Neuronal stem cell (in vitro differentiated cells): Measurements from ENCODE around the gene KMT5C.
A peak's percentile ranks its signal among the peaks of the same experiment; 100 is the strongest.

ENCODE experiments used
- DNase-seq: peaks from one replicate; pipeline ENCODE4 v3.0.0-alpha.2; 2013; ENCODE audit warnings: low spot score
- H2AFZ ChIP-seq: one replicate; pipeline ENCODE4 v1.6.1; 2013; ENCODE audit warnings: mild to moderate bottlenecking, low read length, inconsistent platforms
- H2AK5ac ChIP-seq: 2 replicates; pipeline ENCODE4 v1.6.1; 2013; ENCODE audit warnings: low read depth, mild to moderate bottlenecking, inconsistent platforms, low read length, moderate library complexity, mixed read lengths
- H2BK120ac ChIP-seq: 2 replicates; pipeline ENCODE4 v1.6.1; 2013; ENCODE audit warnings: low read depth, mild to moderate bottlenecking, inconsistent platforms, low read length, moderate library complexity, mixed read lengths
- H2BK12ac ChIP-seq: one replicate; pipeline ENCODE4 v1.6.1; 2013; ENCODE audit warnings: low read length, inconsistent platforms
- H2BK15ac ChIP-seq: 2 replicates; pipeline ENCODE4 v1.6.1; 2013; ENCODE audit warnings: mild to moderate bottlenecking, low read length, inconsistent platforms, mixed read lengths
- H2BK5ac ChIP-seq: one replicate; pipeline ENCODE4 v1.6.1; 2013; ENCODE audit warnings: inconsistent platforms, mild to moderate bottlenecking, low read length, moderate library complexity
- H3K14ac ChIP-seq: one replicate; pipeline ENCODE4 v1.6.1; 2013; ENCODE audit warnings: low read length, inconsistent platforms
- H3K18ac ChIP-seq: 2 replicates; pipeline ENCODE4 v1.6.1; 2013; ENCODE audit warnings: low read length, inconsistent platforms
- H3K23ac ChIP-seq: 2 replicates; pipeline ENCODE4 v1.6.1; 2013; ENCODE audit warnings: low read depth, mild to moderate bottlenecking, mixed read lengths, low read length, inconsistent platforms; ENCODE audit not compliant: poor library complexity
- H3K27ac ChIP-seq: replicated peaks from 3 replicates; pipeline ENCODE4 v1.5.1; 2013; ENCODE audit warnings: low read length, inconsistent platforms
- H3K27me3 ChIP-seq, 3 experiments: 2 replicates each; pipeline ENCODE4 v1.6.1; 2013; ENCODE audit warnings: low read length in 3 of 3, mild to moderate bottlenecking in 2 of 3, inconsistent platforms in 1 of 3, low read depth in 1 of 3, mixed read lengths in 1 of 3, moderate library complexity in 1 of 3; ENCODE audit not compliant: control insufficient read depth in 3 of 3, insufficient read depth in 3 of 3
- H3K36me3 ChIP-seq, 2 donors: replicated peaks in 1 of 2; 2 replicates each; pipeline ENCODE4 v1.6.1; 2013; ENCODE audit warnings: low read length in 2 of 2; ENCODE audit not compliant: control insufficient read depth in 2 of 2, insufficient read depth in 2 of 2
- H3K4ac ChIP-seq: 2 replicates; pipeline ENCODE4 v1.6.1; 2013; ENCODE audit warnings: inconsistent platforms, mild to moderate bottlenecking, low read length, moderate library complexity
- H3K4me1 ChIP-seq, 2 donors: 1 replicate in 1 of 2; 2 replicates in 1 of 2; pipeline ENCODE4 v1.6.1; 2013; ENCODE audit warnings: low read length in 2 of 2, low read depth in 1 of 2; ENCODE audit not compliant: control insufficient read depth in 2 of 2, insufficient read depth in 1 of 2
- H3K4me2 ChIP-seq: one replicate; pipeline ENCODE4 v1.6.1; 2013; ENCODE audit warnings: mild to moderate bottlenecking, low read length, inconsistent platforms; ENCODE audit not compliant: insufficient read depth, poor library complexity, severe bottlenecking
- H3K4me3 ChIP-seq, 2 donors: 2 replicates each; pipeline ENCODE4 v1.5.1; 2013; ENCODE audit warnings: low read length in 2 of 2, mild to moderate bottlenecking in 2 of 2, inconsistent platforms in 1 of 2, moderate library complexity in 1 of 2
- H3K79me1 ChIP-seq: one replicate; pipeline ENCODE4 v1.6.1; 2013; ENCODE audit warnings: low read depth, mild to moderate bottlenecking, inconsistent platforms, low read length, moderate library complexity
- H3K9ac ChIP-seq: one replicate; pipeline ENCODE4 v1.6.1; 2013; ENCODE audit warnings: mild to moderate bottlenecking, low read depth, low read length, inconsistent platforms; ENCODE audit not compliant: poor library complexity
- H3K9me3 ChIP-seq, 2 donors: replicated peaks in 1 of 2; 2 replicates each; pipeline versions ENCODE3 to v1.6.1; 2013; ENCODE audit warnings: low read length in 2 of 2, mild to moderate bottlenecking in 2 of 2, inconsistent platforms in 1 of 2, low read depth in 1 of 2, mixed read lengths in 1 of 2, moderate library complexity in 1 of 2; ENCODE audit not compliant: control insufficient read depth in 2 of 2, insufficient read depth in 1 of 2
- H4K8ac ChIP-seq: one replicate; pipeline ENCODE4 v1.6.1; 2013; ENCODE audit warnings: low read depth, mild to moderate bottlenecking, inconsistent platforms, low read length, moderate library complexity
- H4K91ac ChIP-seq: one replicate; pipeline ENCODE4 v1.6.1; 2013; ENCODE audit warnings: low read length, low read depth, mild to moderate bottlenecking, inconsistent platforms; ENCODE audit not compliant: poor library complexity
- WGBS, 2 donors: extraction: QIAGEN DNeasy Blood & Tissue Kit; methylation state at CpG; one replicate each; pipeline ENCODE4 v1.1.7; 2013; ENCODE audit warnings: missing lambda C conversion rate in 2 of 2, mixed read lengths in 1 of 2; ENCODE audit not compliant: insufficient read length in 2 of 2, insufficient replicate concordance in 1 of 2; ENCODE audit errors: extremely low coverage in 2 of 2; 5-methylcytosine and 5-hydroxymethylcytosine counted together

Gene KMT5C

GRCh38 chr19:55352549-55353145 lies 13.0 kb downstream of the KMT5C start:
- Histone ChIP-seq H2BK12ac (no peak overlapping the region), H3K18ac (no peak overlapping the region), H3K27ac (no peak overlapping the region), H3K4me1 (peaks cover 18 to 24% of the 10 kb centered on the region in 2 donors), H3K14ac (no peak overlapping the region), H3K9ac (no peak overlapping the region), H3K4me2 (no peak overlapping the region), H3K27me3 (peaks cover 7 to 59% (median 56%) of the 10 kb centered on the region in 3 experiments), H4K8ac (no peak overlapping the region), H2BK5ac (no peak overlapping the region), H3K79me1 (no peaks in the 10 kb centered on the region), H2AK5ac (peak overlapping the region; percentile 36), H4K91ac (no peak overlapping the region), H3K4ac (no peak overlapping the region), H3K4me3 (no peak overlapping the region), H3K23ac (no peak overlapping the region), H3K9me3 (peaks cover 0 to 2% of the 10 kb centered on the region in 2 donors), H2AFZ (no peak overlapping the region), H2BK15ac (peak overlapping the region; percentile 17), H3K36me3 (peaks cover 2 to 6% of the 10 kb centered on the region in 2 donors), H2BK120ac (no peak overlapping the region)
- no CpG with 5 or more reads among the region's 25 CpGs for WGBS, 2 donors
- DNase-seq = no peak

GRCh38 chr19:55353356-55353802 lies 13.7 kb downstream of the KMT5C start:
- H3K79me1 ChIP-seq = no peaks in the 10 kb centered on the region
- no peak overlapping the region for H3K4ac ChIP-seq
- H3K23ac ChIP-seq = peak overlapping the region; percentile 75
- no peak overlapping the region for H2BK120ac ChIP-seq
- peak overlapping the region; percentile 41 for H2BK15ac ChIP-seq
- no peaks in the 10 kb centered on the region for H3K9me3 ChIP-seq
- no peak overlapping the region for H2BK12ac ChIP-seq
- peak overlapping the region; percentile 80 for H3K4me2 ChIP-seq
- H2AFZ ChIP-seq = peak overlapping the region; percentile 90
- H3K27ac ChIP-seq = no peak overlapping the region
- peaks cover 7 to 59% (median 56%) of the 10 kb centered on the region in 3 experiments for H3K27me3 ChIP-seq
- peaks cover 11 to 16% of the 10 kb centered on the region in 2 donors for H3K4me1 ChIP-seq
- peaks cover 0 to 4% of the 10 kb centered on the region in 2 donors for H3K36me3 ChIP-seq
- no peak overlapping the region for H3K14ac ChIP-seq
- H2BK5ac ChIP-seq = no peak overlapping the region
- H3K9ac ChIP-seq = peak overlapping the region; percentile 92
- peak overlapping the region; percentile 96 for H3K18ac ChIP-seq
- no peak overlapping the region for H4K8ac ChIP-seq
- H3K4me3 ChIP-seq = peak overlapping the region; percentile 44 to 81
- H4K91ac ChIP-seq = no peak overlapping the region
- no CpG with 5 or more reads among the region's 24 CpGs for WGBS, 2 donors
- no peak overlapping the region for H2AK5ac ChIP-seq
- DNase-seq = no peak

DNA sequence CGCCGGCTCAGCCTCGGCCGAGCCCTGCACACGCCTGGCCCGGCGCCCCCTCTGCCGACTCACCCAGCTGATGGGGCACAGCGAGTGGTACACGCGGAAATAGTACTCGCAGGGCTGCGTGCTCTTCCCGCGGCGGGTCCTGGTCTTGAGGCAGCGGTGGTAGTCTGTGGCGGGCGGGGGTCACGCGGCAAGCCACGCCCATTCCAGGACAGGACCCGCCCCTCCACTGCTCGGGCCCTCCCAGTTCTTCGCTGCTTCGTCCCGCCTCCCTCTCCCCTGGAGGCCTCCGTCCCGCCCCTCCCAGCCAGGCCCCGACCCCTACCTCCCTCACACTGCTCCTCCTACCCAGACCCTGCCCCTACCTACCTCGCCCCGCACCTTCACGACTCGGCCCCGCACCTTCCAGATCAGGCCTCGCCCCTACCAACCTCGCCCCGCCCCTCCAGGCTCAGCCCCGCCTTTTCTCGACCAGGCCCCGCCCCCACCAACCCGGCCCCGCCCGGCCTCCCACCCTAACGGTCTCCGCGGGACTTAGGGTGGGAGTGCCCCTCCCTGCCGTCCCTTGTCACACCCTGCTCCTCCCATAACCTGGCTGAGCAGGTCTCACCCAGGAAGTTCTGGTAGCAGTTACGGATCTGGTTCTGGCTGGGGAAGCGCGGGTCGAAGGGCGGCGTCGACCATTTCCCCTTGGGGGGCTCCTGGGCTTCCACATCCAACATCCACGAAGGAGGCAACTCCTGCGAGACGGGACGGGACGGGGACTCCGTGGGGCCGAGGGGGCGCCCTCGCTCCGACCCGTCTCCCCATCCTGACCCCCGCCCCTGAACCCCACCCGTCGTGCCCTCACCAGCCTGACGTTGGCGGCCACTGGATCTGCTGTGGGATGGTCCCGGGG lies 14.4 kb downstream of the KMT5C start:
- H3K27me3 ChIP-seq = peaks cover 7 to 65% (median 56%) of the 10 kb centered on the region in 3 experiments
- no CpG with 5 or more reads among the region's 72 CpGs for WGBS, 2 donors
- H3K18ac ChIP-seq = peak overlapping the region; percentile 96

More for the DNA sequence above, 14.4 kb downstream of the KMT5C start:
- Histone ChIP-seq H2BK5ac (peak overlapping the region; percentile 35), H2BK120ac (no peak overlapping the region), H3K4me3 (peak overlapping the region; percentile 44 to 81), H3K79me1 (no peaks in the 10 kb centered on the region), H2AK5ac (peak overlapping the region; percentile 89), H3K4me2 (peak overlapping the region; percentile 80), H3K4ac (no peak overlapping the region), H3K4me1 (peaks cover 7 to 12% of the 10 kb centered on the region in 2 donors), H2BK15ac (peak overlapping the region; percentile 84), H3K9me3 (no peaks in the 10 kb centered on the region), H3K9ac (peak overlapping the region; percentile 92), H2AFZ (peak overlapping the region; percentile 90), H4K8ac (no peak overlapping the region), H3K27ac (no peak overlapping the region), H3K36me3 (no peaks in the 10 kb centered on the region), H4K91ac (no peak overlapping the region), H3K14ac (peak overlapping the region; percentile 44), H2BK12ac (no peak overlapping the region), H3K23ac (peak overlapping the region; percentile 75)
- DNase-seq = no peak
